ENCODE measurements around the gene CDHR2.

Gene CDHR2

DNA sequence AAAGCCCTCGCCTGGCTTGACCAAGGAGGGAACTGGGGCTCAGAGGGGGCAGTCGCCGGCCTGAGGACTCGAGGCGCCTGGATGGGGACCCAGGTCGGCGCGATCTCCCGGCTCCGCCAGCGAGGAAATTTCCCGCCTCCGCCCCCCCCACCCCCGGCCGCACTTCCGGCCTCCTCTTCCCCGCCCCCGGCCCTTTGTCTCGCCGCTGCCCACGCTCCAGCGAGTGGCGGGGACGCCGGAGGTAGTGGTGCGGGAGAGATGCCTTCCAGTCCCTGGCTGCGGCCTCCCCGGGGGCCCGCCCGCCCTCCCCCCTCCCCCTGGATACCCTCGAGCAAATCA is 61.3 kb downstream of the CDHR2 start:
- H3K9ac ChIP-seq (ENCODE audit: low read depth, low read length): no peak overlapping the region
- H3K4me3 ChIP-seq (ENCODE audit: low read depth, low read length): peak overlapping the region; percentile 68
- H3K27me3 ChIP-seq (ENCODE audit: control insufficient read depth, insufficient read depth, low read length): peaks cover 14% of the 10 kb centered on the region
- H3K4me1 ChIP-seq (ENCODE audit: control insufficient read depth, insufficient read depth, low read length): 0 out of 2 replicates have a peak, but pooled peaks cover 3% of the 10 kb centered on the region
- H3K36me3 ChIP-seq (ENCODE audit: control insufficient read depth, insufficient read depth, low read length): no peaks in the 10 kb centered on the region
- H3K9me3 ChIP-seq (ENCODE audit: control insufficient read depth, insufficient read depth, low read length): no peaks in the 10 kb centered on the region
- peak overlapping the region; percentile 52 for H3K27ac ChIP-seq (ENCODE audit: low read depth, low read length)

DNA sequence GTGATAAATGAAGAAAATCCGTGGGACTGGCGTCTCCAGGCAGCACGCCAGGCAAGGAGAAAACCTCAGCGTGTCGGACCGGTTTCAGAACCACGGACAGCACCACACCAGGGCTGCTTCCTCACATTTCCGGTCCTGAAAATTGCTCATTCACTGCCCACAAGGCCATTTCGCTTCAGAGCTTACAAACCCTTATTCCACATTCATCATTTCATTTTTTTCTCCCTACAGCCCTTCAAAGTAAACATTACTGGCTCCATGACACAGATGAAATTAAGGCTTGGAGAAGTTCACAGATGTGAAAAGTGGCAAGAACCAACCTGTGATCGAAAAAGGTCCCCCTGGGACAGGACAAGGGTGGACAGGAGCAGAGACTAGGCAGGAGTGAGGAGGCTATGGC is 62.3 kb downstream of the CDHR2 start:
- Histone ChIP-seq H3K4me1 (ENCODE audit: control insufficient read depth, insufficient read depth, low read length) (no peaks in the 10 kb centered on the region), H3K9ac (ENCODE audit: low read depth, low read length) (no peak overlapping the region), H3K9me3 (ENCODE audit: control insufficient read depth, insufficient read depth, low read length) (no peaks in the 10 kb centered on the region), H3K36me3 (ENCODE audit: control insufficient read depth, insufficient read depth, low read length) (no peaks in the 10 kb centered on the region), H3K27ac (ENCODE audit: low read depth, low read length) (no peak overlapping the region), H3K4me3 (ENCODE audit: low read depth, low read length) (no peak overlapping the region), H3K27me3 (ENCODE audit: control insufficient read depth, insufficient read depth, low read length) (peaks cover 17% of the 10 kb centered on the region)

DNA sequence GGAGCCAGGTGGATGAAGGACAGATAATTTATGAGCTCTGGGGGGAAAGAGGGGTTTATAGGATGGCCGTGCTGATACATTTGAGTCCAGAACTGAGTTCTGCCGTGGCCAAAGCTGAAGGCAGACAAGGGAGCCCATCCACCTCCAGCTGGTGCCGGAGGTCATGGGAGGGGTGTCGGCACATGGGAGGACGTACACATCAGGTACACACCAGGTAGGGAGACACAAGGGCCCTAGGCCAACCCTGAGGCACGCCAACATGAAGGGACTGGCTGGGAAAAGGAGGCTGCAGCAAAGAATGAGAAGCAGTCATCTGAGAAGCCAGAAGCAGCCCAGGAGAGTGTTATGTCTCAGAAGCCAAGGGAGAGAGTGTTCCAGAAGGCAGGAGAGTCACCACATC is 62.9 kb downstream of the CDHR2 start:
- Histone ChIP-seq H3K36me3 (ENCODE audit: control insufficient read depth, insufficient read depth, low read length) (no peaks in the 10 kb centered on the region), H3K9me3 (ENCODE audit: control insufficient read depth, insufficient read depth, low read length) (no peaks in the 10 kb centered on the region), H3K9ac (ENCODE audit: low read depth, low read length) (no peak overlapping the region), H3K27me3 (ENCODE audit: control insufficient read depth, insufficient read depth, low read length) (peaks cover 17% of the 10 kb centered on the region), H3K4me3 (ENCODE audit: low read depth, low read length) (no peak overlapping the region), H3K4me1 (ENCODE audit: control insufficient read depth, insufficient read depth, low read length) (no peaks in the 10 kb centered on the region), H3K27ac (ENCODE audit: low read depth, low read length) (no peak overlapping the region)

DNA sequence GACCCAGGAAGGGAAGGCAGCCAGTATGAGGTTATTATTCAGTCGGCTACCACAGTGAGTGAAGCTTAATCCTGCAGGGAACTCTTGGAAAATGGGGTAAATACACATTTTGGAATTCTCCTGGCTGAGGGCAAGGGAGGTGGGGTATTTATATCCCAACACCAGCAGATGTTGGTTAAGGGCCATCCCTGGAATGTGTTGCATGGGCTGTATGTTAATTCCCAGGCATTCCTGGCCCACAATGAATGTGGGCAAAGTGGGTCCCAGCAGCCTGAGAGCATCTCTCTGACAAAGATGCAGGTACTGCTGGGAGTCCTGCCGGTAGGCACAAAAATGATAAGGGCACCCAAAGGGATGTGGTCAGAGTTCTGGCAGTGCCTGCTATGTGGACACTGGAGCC is 63.7 kb downstream of the CDHR2 start:
- Histone ChIP-seq H3K4me3 (ENCODE audit: low read depth, low read length) (no peak overlapping the region), H3K9me3 (ENCODE audit: control insufficient read depth, insufficient read depth, low read length) (no peaks in the 10 kb centered on the region), H3K9ac (ENCODE audit: low read depth, low read length) (no peak overlapping the region), H3K36me3 (ENCODE audit: control insufficient read depth, insufficient read depth, low read length) (no peaks in the 10 kb centered on the region), H3K4me1 (ENCODE audit: control insufficient read depth, insufficient read depth, low read length) (no peaks in the 10 kb centered on the region), H3K27me3 (ENCODE audit: control insufficient read depth, insufficient read depth, low read length) (peaks cover 21% of the 10 kb centered on the region), H3K27ac (ENCODE audit: low read depth, low read length) (no peak overlapping the region)

DNA sequence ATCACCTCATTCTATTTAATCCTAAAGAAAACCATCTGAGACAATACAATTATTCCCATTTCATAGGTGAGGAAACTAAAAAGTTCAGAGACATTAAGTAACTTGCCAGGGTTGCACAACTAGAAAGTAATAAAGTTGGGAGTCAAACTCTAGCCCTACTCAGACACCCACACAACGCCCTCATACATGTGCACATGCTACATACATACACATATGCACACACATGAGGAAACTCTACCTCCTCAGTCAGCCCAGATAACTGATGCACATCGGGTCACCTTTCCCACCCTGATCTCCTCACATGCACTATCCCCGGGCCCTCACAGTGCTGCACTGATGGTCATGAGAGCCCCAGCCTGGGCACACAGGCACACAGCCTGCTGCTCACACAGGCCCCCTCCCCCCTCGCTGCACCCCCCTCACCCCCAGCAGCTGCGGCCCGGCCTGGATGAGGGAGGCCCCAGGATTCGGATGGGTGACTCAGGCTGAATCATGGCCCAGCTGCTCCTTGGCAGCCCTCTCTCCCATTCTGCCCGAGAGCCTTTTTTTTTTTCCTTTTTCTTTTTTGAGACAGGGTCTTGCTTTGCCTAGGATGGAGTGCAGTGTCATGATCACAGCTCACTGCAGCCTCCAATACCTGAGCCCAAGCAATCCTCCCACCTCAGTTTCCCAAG is 65.8 kb downstream of the CDHR2 start:
- H3K4me3 ChIP-seq (ENCODE audit: low read depth, low read length): no peak overlapping the region
- no peak overlapping the region for H3K9ac ChIP-seq (ENCODE audit: low read depth, low read length)
- H3K27me3 ChIP-seq (ENCODE audit: control insufficient read depth, insufficient read depth, low read length): peaks cover 31% of the 10 kb centered on the region
- no peaks in the 10 kb centered on the region for H3K9me3 ChIP-seq (ENCODE audit: control insufficient read depth, insufficient read depth, low read length)
- H3K4me1 ChIP-seq (ENCODE audit: control insufficient read depth, insufficient read depth, low read length): peaks cover 3% of the 10 kb centered on the region
- no peak overlapping the region for H3K27ac ChIP-seq (ENCODE audit: low read depth, low read length)
- H3K36me3 ChIP-seq (ENCODE audit: control insufficient read depth, insufficient read depth, low read length): no peaks in the 10 kb centered on the region

DNA sequence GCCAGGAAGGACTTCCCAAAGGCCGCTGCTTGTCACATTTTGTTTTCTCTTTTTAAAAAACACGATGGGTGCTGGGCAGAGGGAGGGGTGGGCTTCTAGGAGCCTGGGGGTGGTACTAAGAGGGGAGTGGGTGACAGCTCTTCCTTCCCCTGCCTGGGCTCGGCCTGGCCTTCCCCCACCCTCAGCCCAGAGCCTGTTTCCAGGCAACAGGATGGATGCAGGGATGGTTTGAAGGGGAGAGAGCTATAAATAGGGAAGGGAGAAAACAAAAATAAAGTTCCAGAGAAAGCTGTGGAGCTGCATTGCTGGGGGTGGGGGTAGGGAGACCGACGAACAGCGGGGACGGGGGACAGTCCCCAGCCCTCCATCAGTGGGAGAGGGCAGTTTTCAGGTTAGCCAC is 67.4 kb downstream of the CDHR2 start:
- H3K27me3 ChIP-seq (ENCODE audit: control insufficient read depth, insufficient read depth, low read length): peaks cover 41% of the 10 kb centered on the region
- H3K4me3 ChIP-seq (ENCODE audit: low read depth, low read length): no peak overlapping the region

DNA sequence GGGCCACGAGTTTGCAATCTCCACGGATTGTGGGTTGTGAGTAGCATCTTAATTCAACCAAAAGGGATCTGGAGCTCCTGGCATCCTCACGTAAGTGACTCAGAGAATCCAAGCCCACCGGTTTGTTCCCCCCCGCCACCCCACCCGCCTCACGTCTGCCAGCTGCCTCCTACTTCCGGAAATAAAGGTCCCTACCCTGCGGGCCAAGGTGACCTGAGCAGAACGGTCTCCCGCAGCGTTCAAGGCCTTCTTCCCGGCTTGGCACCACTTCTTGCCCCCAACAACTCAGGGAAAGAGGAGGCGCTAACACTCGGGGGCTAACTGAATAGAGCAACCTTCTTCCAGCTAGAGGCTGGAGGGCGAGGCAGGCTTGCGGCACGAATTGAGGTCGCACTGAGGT is 69.6 kb downstream of the CDHR2 start:
- Histone ChIP-seq H3K9me3 (ENCODE audit: control insufficient read depth, insufficient read depth, low read length) (no peaks in the 10 kb centered on the region), H3K36me3 (ENCODE audit: control insufficient read depth, insufficient read depth, low read length) (no peaks in the 10 kb centered on the region), H3K9ac (ENCODE audit: low read depth, low read length) (no peak overlapping the region), H3K4me1 (ENCODE audit: control insufficient read depth, insufficient read depth, low read length) (peaks cover 3% of the 10 kb centered on the region), H3K27ac (ENCODE audit: low read depth, low read length) (no peak overlapping the region), H3K4me3 (ENCODE audit: low read depth, low read length) (peak overlapping the region; percentile 37; the same call in 1 of the 2 replicates), H3K27me3 (ENCODE audit: control insufficient read depth, insufficient read depth, low read length) (peaks cover 42% of the 10 kb centered on the region)

More for the DNA sequence above, 67.4 kb downstream of the CDHR2 start:
- H3K27ac ChIP-seq (ENCODE audit: low read depth, low read length): no peak overlapping the region
- no peak overlapping the region for H3K9ac ChIP-seq (ENCODE audit: low read depth, low read length)
- H3K9me3 ChIP-seq (ENCODE audit: control insufficient read depth, insufficient read depth, low read length): no peaks in the 10 kb centered on the region
- H3K36me3 ChIP-seq (ENCODE audit: control insufficient read depth, insufficient read depth, low read length): no peaks in the 10 kb centered on the region
- peaks cover 3% of the 10 kb centered on the region for H3K4me1 ChIP-seq (ENCODE audit: control insufficient read depth, insufficient read depth, low read length)

DNA sequence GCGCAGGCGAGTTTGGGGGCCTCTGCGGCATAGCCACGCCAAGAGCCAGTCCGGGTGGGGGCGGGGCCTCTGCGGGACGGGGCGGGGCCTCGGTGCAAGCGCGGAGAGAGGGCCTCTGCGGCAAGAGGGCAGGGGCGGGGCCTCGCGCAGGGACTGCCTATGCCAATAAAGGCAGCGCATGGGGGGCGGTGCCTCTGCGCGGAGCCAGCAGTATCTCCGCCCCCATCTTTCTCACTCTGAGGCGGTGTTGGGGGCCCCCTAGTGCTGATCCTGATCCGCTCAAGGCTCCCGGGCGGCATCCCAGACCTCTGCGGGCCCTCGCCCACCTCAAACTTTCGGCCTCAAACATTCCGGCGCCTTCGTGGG is 70.0 kb downstream of the CDHR2 start:
- Histone ChIP-seq H3K4me3 (ENCODE audit: low read depth, low read length) (peak overlapping the region; percentile 46; the same call in 1 of the 2 replicates), H3K9me3 (ENCODE audit: control insufficient read depth, insufficient read depth, low read length) (no peaks in the 10 kb centered on the region), H3K4me1 (ENCODE audit: control insufficient read depth, insufficient read depth, low read length) (peaks cover 3% of the 10 kb centered on the region), H3K27me3 (ENCODE audit: control insufficient read depth, insufficient read depth, low read length) (peaks cover 42% of the 10 kb centered on the region), H3K9ac (ENCODE audit: low read depth, low read length) (no peak overlapping the region), H3K27ac (ENCODE audit: low read depth, low read length) (no peak overlapping the region), H3K36me3 (ENCODE audit: control insufficient read depth, insufficient read depth, low read length) (no peaks in the 10 kb centered on the region)

DNA sequence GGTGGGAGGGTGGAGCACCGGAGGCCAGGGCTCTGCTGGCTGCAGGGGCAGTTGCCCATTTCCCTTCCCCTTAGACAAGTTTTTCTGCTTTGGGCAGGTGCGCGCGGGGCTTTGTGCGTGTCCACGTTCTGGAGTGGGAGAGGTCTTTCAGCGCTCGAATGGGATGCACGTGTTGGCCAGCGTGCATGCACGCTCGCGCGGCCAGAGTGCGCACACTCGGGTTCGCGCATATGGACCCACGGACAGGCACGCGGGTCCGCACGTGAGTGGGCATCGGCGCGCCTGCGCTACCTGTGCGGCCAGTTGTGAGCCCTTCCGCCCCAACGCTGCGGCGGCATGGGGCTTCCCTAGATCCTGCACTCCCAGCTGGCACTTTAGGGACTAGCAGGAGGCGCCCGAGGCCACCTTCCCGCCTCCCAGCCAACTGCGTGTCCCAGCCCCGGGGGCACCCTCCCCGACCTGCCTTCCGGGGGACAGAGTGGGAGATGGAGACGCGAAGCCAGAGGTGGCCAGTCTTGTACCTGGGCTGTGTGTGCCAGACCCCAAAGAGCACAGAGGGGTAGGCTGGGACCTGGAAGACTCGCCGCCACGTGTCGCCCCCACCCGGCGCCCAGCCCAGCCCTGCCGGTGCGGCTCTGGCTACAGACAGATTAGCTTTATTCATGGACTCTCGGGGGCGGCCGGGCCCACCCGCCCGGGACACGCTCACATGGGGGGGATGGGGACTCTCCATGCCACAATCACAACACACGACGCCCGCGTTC is 70.6 kb downstream of the CDHR2 start:
- Histone ChIP-seq H3K4me1 (ENCODE audit: control insufficient read depth, insufficient read depth, low read length) (peaks cover 3% of the 10 kb centered on the region), H3K27ac (ENCODE audit: low read depth, low read length) (no peak overlapping the region), H3K27me3 (ENCODE audit: control insufficient read depth, insufficient read depth, low read length) (peaks cover 42% of the 10 kb centered on the region), H3K36me3 (ENCODE audit: control insufficient read depth, insufficient read depth, low read length) (no peaks in the 10 kb centered on the region), H3K4me3 (ENCODE audit: low read depth, low read length) (peak overlapping the region; percentile 46; the same call in 1 of the 2 replicates), H3K9ac (ENCODE audit: low read depth, low read length) (no peak overlapping the region), H3K9me3 (ENCODE audit: control insufficient read depth, insufficient read depth, low read length) (no peaks in the 10 kb centered on the region)

DNA sequence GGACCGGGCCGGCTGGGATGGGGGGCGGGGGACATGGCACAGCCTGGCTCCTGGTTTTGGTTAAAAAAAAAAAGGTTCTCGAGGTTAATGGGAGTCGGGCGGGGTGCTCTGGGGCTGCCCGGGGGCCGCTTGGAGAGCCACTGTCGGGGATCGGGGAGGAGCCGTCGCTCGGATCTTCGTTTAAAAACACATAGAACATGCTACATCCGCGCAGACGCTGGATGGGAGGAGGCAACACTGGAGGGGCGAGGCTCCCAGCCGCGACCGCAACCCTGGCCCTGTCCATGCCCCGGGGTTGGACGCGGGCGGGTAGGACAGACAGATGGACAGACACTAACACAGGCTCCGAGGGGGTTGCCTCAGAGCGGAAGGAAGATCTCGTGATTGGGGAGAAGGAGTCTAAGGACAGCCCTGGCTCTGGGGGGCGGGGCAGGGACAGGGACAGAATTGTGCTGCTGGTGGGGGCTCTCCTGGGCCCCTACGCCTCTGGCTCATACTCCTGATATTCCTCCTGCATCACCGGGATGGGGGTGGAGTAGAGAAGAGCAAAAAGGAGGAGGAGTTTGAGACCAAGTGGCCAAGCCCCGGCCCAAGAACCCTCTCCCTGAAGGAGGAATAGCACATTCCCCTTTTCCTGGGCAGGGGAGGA is 71.3 kb downstream of the CDHR2 start:
- H3K9ac ChIP-seq (ENCODE audit: low read depth, low read length): no peak overlapping the region
- H3K36me3 ChIP-seq (ENCODE audit: control insufficient read depth, insufficient read depth, low read length): no peaks in the 10 kb centered on the region
- no peaks in the 10 kb centered on the region for H3K9me3 ChIP-seq (ENCODE audit: control insufficient read depth, insufficient read depth, low read length)
- peaks cover 3% of the 10 kb centered on the region for H3K4me1 ChIP-seq (ENCODE audit: control insufficient read depth, insufficient read depth, low read length)
- peaks cover 42% of the 10 kb centered on the region for H3K27me3 ChIP-seq (ENCODE audit: control insufficient read depth, insufficient read depth, low read length)
- peak overlapping the region; percentile 46; the same call in 1 of the 2 replicates for H3K4me3 ChIP-seq (ENCODE audit: low read depth, low read length)
- no peak overlapping the region for H3K27ac ChIP-seq (ENCODE audit: low read depth, low read length)

DNA sequence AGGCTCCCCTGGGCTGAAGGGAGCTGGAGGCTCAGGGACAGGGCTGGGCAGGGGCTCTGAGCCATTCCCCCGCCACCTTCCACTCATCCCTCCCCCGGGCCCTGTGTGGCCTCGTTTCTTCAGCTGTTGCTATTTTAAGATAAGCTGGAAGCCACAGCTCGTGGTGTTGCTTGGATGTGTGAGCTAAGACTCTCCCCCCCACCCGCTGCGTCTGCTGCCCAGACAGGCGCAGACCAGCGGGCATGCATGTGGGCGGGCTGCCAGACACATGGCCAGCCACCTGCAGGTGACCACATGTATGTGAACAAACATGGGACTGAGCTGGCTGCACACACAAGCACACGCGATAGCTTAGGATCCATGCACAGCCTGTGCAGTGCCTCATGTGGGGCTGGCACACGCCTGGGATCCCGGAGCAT is 72.5 kb downstream of the CDHR2 start:
- H3K9me3 ChIP-seq (ENCODE audit: control insufficient read depth, insufficient read depth, low read length): no peaks in the 10 kb centered on the region
- H3K27me3 ChIP-seq (ENCODE audit: control insufficient read depth, insufficient read depth, low read length): peaks cover 38% of the 10 kb centered on the region
- no peak overlapping the region for H3K4me3 ChIP-seq (ENCODE audit: low read depth, low read length)
- no peak overlapping the region for H3K27ac ChIP-seq (ENCODE audit: low read depth, low read length)
- no peak overlapping the region for H3K9ac ChIP-seq (ENCODE audit: low read depth, low read length)
- H3K4me1 ChIP-seq (ENCODE audit: control insufficient read depth, insufficient read depth, low read length): peaks cover 3% of the 10 kb centered on the region
- no peaks in the 10 kb centered on the region for H3K36me3 ChIP-seq (ENCODE audit: control insufficient read depth, insufficient read depth, low read length)

All from HUES48 (cell line).